ENCODE measurements around the gene PRPS2. TPM values are rescaled to one million over a fixed set of nuclear protein-coding genes. Genes with fewer than 3 reads are reported as not detected.

Gene PRPS2
- total RNA-seq, 1 donor from 2014 or later, result 37.7 TPM

DNA sequence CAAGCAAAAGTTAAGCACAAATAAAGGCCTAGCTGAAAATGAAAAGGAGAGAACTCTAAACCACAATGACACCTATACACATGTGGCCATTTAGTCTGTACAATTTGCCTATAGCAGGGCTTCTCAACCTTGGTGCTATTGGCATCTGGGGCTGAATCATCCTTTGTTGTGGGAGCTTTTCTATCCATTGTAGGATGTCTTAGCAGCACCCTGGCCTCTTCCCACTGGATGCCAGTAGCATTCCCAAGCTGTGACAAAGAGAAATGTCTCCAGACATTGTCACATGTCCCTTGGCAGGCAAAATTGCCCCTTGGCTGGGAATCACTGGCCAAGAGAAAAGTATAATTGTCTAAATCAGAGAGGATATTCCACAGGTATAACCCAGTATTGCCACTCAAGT, 13.5 kb upstream of the PRPS2 start:
- Mint-ChIP-seq H3K27ac (no peak overlapping the region), H3K9me3 (no peaks in the 10 kb centered on the region), H3K36me3 (ENCODE audit: low read depth) (no peaks in the 10 kb centered on the region), H3K27me3 (no peaks in the 10 kb centered on the region), H3K4me1 (no peaks in the 10 kb centered on the region), H3K4me3 (no peak overlapping the region)
- ATAC-seq (ENCODE audit: low read depth) (no peak), DNase-seq (no peak)
- intact Hi-C loops (cut with micrococcal nuclease), result loop anchor here (10.0 kb wide), 3 partner anchors 213 to 1633 kb away; no protein-coding TSS in a partner anchor
- POLR2A ChIA-PET, result no interaction called here
- CTCF ChIA-PET, result no interaction called here
- TF ChIP-seq, protein P1, sequence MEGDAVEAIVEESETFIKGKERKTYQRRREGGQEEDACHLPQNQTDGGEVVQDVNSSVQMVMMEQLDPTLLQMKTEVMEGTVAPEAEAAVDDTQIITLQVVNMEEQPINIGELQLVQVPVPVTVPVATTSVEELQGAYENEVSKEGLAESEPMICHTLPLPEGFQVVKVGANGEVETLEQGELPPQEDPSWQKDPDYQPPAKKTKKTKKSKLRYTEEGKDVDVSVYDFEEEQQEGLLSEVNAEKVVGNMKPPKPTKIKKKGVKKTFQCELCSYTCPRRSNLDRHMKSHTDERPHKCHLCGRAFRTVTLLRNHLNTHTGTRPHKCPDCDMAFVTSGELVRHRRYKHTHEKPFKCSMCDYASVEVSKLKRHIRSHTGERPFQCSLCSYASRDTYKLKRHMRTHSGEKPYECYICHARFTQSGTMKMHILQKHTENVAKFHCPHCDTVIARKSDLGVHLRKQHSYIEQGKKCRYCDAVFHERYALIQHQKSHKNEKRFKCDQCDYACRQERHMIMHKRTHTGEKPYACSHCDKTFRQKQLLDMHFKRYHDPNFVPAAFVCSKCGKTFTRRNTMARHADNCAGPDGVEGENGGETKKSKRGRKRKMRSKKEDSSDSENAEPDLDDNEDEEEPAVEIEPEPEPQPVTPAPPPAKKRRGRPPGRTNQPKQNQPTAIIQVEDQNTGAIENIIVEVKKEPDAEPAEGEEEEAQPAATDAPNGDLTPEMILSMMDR (IDR thresholded peaks at IDR 0.05), result no peak

DNA sequence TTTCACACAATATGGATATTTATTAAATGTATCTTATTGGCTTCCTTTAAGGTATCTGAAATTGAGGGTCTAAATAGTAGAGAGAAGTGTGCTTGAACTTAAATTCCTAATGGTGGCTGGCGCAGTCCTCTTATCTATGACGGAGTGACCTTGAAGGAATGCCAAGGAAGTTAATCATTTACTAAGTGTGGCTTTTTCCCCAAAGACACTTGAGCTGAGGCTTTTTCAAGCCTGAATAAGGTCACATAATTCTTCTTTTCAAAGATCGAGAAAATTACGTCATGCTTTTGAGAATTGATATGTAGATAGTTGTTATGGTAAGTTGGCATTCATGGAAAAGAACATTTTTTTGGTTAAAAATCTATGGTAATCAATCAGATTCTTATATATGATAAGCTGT, 11.7 kb upstream of the PRPS2 start:
- H3K4me1 Mint-ChIP-seq, result no peaks in the 10 kb centered on the region
- no peak overlapping the region for H3K4me3 Mint-ChIP-seq
- POLR2A ChIA-PET, result interaction anchor here (0.7 kb wide), 1 partner anchor 1815 kb away, joined by 3 read pairs; no protein-coding TSS in a partner anchor
- TF ChIP-seq, protein P1 (IDR thresholded peaks at IDR 0.05), result no peak
- ATAC-seq (ENCODE audit: low read depth) (no peak), DNase-seq (no peak)
- H3K36me3 Mint-ChIP-seq (ENCODE audit: low read depth), result no peaks in the 10 kb centered on the region
- intact Hi-C loops (cut with micrococcal nuclease), result loop anchor here (10.0 kb wide), 3 partner anchors 215 to 1635 kb away; no protein-coding TSS in a partner anchor
- no peak overlapping the region for H3K27ac Mint-ChIP-seq
- CTCF ChIA-PET, result interaction anchor here (1.8 kb wide), 1 partner anchor 8 kb away, joined by 6 read pairs; no protein-coding TSS in a partner anchor
- H3K27me3 Mint-ChIP-seq, result no peaks in the 10 kb centered on the region
- no peaks in the 10 kb centered on the region for H3K9me3 Mint-ChIP-seq

DNA sequence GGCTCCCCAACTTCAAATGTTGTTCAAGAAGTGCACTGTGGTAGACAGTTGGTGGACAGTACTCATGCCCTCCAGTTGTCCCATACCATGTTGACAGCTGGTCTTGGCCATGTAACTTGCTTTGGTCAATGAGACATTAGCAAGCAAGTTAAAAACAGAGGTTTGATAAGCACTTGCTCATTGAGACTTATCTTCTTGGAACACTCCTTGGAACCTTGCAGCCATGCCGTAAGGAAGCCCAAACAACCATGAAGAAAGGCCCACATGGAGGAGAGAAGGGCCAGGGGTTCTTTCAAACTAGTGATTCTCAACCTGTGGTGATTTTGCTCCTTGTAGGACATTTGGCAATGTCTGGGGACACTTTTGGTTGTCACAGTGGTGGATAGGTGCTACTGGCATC, 2.6 kb upstream of the PRPS2 start:
- CTCF ChIA-PET, result no interaction called here

DNA sequence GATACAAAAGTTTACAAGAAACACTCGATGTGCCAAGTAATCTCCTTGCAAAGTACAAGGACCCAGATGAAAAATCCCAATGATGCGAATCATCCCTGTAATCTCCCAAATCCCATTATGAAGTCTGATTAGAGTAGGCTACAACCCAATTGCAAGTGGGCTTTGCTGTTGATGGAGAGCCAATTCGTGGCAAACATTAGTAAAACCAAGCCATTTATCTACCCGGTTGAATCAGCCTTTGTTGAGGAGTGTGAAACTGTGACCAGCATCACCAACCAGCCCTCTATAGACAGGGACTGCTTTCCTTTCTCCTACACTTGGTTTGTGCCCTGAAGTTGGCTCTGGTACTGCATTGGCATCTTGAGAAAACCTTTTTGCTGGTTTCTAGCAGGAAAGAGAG, 1.2 kb upstream of the PRPS2 start:
- peaks cover 2% of the 10 kb centered on the region for H3K36me3 Mint-ChIP-seq (ENCODE audit: low read depth)
- CTCF ChIA-PET, result no interaction called here

More for the DNA sequence above, 2.6 kb upstream of the PRPS2 start:
- Mint-ChIP-seq H3K4me3 (no peak overlapping the region), H3K4me1 (peaks cover 20% of the 10 kb centered on the region), H3K9me3 (no peaks in the 10 kb centered on the region), H3K27me3 (no peaks in the 10 kb centered on the region), H3K36me3 (ENCODE audit: low read depth) (peaks cover 2% of the 10 kb centered on the region), H3K27ac (no peak overlapping the region)
- DNase-seq, result no peak
- TF ChIP-seq, protein P1 (IDR thresholded peaks at IDR 0.05), result no peak
- ATAC-seq (ENCODE audit: low read depth), result no peak
- POLR2A ChIA-PET, result no interaction called here
- intact Hi-C loops (cut with micrococcal nuclease), result no loop called here

DNA sequence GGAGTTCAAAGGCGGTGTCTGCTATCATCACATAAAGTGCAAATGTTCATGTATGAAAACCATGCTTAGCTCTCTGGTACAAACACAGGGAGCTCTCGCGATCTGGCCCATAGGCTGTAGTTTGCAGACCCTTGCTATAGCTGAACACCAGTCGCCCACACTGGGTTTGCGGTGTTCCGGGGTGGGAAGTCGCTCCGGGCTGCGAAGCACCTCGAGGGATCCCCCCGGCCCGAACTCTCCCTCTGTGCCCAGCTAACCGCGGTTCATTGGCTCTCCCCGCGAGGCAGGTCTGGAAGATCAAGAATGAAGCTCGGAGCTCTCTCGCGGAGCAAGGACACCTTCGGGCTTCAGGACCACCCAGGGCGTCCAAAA, 341 bp upstream of the PRPS2 start:
- ATAC-seq (ENCODE audit: low read depth) (peak; percentile 35), DNase-seq (no peak)
- Mint-ChIP-seq H3K27me3 (no peaks in the 10 kb centered on the region), H3K27ac (peak overlapping the region; percentile 76), H3K4me1 (peaks cover 23% of the 10 kb centered on the region), H3K36me3 (ENCODE audit: low read depth) (peaks cover 2% of the 10 kb centered on the region), H3K9me3 (no peaks in the 10 kb centered on the region), H3K4me3 (peak overlapping the region; percentile 86)
- POLR2A ChIA-PET, result interaction anchor here (0.5 to 0.7 kb wide), 4 partner anchors 19 to 340 kb away, joined by 3 to 6 read pairs (median 4); no protein-coding TSS in a partner anchor
- CTCF ChIA-PET, result interaction anchor here (0.9 to 1.3 kb wide), 4 partner anchors 19 to 89 kb away, joined by 3 to 5 read pairs (median 3); no protein-coding TSS in a partner anchor
- TF ChIP-seq, protein P1 (IDR thresholded peaks at IDR 0.05), result no peak
- intact Hi-C loops (cut with micrococcal nuclease), result loop anchor here (5.0 kb wide), 2 partner anchors 861 to 1241 kb away; partner anchors contain the start of gene TCEANC

More for the DNA sequence above, 1.2 kb upstream of the PRPS2 start:
- peaks cover 23% of the 10 kb centered on the region for H3K4me1 Mint-ChIP-seq
- POLR2A ChIA-PET, result no interaction called here
- no peak overlapping the region for H3K27ac Mint-ChIP-seq
- no peaks in the 10 kb centered on the region for H3K27me3 Mint-ChIP-seq
- TF ChIP-seq, protein P1 (IDR thresholded peaks at IDR 0.05), result no peak
- ATAC-seq (ENCODE audit: low read depth), result no peak
- intact Hi-C loops (cut with micrococcal nuclease), result loop anchor here (5.0 kb wide), 2 partner anchors 862 to 1242 kb away; partner anchors contain the start of gene TCEANC
- no peak for DNase-seq
- H3K4me3 Mint-ChIP-seq, result peak overlapping the region; percentile 86
- no peaks in the 10 kb centered on the region for H3K9me3 Mint-ChIP-seq
